Loucy (cell line): ENCODE measurements around the gene PDGFB.

Experiments used
- H2AFZ ChIP-seq: fragments of 200-600 bp; sonication (generic); 2 replicates; pipeline ENCODE4 v1.6.0; 2016; ENCODE audit warnings: antibody characterized with exemption, mild to moderate bottlenecking, low read length, moderate library complexity
- H3F3A ChIP-seq: fragments of 200-600 bp; 2 replicates; pipeline ENCODE4 v1.6.0; 2016; ENCODE audit warnings: antibody characterized with exemption, low read depth, mild to moderate bottlenecking
- H3K27me3 ChIP-seq: fragments of 200-600 bp; sonication (generic); 2 replicates; pipeline ENCODE4 v1.6.1; 2014; ENCODE audit warnings: low read length, mild to moderate bottlenecking; ENCODE audit not compliant: insufficient read depth, poor library complexity, severe bottlenecking
- H3K36me3 ChIP-seq: fragments of 200-600 bp; sonication (generic); 2 replicates; pipeline ENCODE4 v1.6.1; 2016; ENCODE audit warnings: low read length; ENCODE audit not compliant: insufficient read depth
- H3K4me1 ChIP-seq: fragments of 200-600 bp; sonication (generic); 2 replicates; pipeline ENCODE4 v1.5.1; 2014; ENCODE audit warnings: low read length, mild to moderate bottlenecking; ENCODE audit not compliant: insufficient read depth, poor library complexity, severe bottlenecking
- H3K4me2 ChIP-seq: fragments of 200-600 bp; sonication (generic); 2 replicates; pipeline ENCODE4 v1.6.0; 2014; ENCODE audit warnings: antibody characterized with exemption, low read length, low read depth, mild to moderate bottlenecking; ENCODE audit not compliant: poor library complexity, severe bottlenecking
- H3K4me3 ChIP-seq: fragments of 200-600 bp; sonication (generic); 2 replicates; pipeline ENCODE4 v1.5.1; 2014; ENCODE audit warnings: low read length, mild to moderate bottlenecking, mixed read lengths; ENCODE audit not compliant: poor library complexity, severe bottlenecking
- H3K79me2 ChIP-seq: fragments of 200-600 bp; sonication (generic); 2 replicates; pipeline ENCODE4 v1.6.1; 2014; ENCODE audit warnings: low read length; ENCODE audit not compliant: insufficient read depth
- H3K9ac ChIP-seq: fragments of 200-600 bp; sonication (generic); 2 replicates; pipeline ENCODE4 v1.6.0; 2014; ENCODE audit warnings: mild to moderate bottlenecking, low read depth, low read length, moderate library complexity; ENCODE audit not compliant: poor library complexity, severe bottlenecking
- H3K9me2 ChIP-seq: fragments of 200-600 bp; sonication (generic); replicated peaks from 2 replicates; pipeline ENCODE4 v1.6.1; 2016; ENCODE audit warnings: low read depth, low read length, mixed read lengths
- H3K9me3 ChIP-seq: fragments of 200-600 bp; sonication (generic); 2 replicates; pipeline ENCODE4 v1.6.1; 2014; ENCODE audit warnings: mild to moderate bottlenecking, antibody characterized with exemption, low read length, low read depth; ENCODE audit not compliant: insufficient read depth
- H4K20me1 ChIP-seq: fragments of 200-600 bp; sonication (generic); 2 replicates; pipeline ENCODE4 v1.6.0; 2014; ENCODE audit warnings: antibody characterized with exemption, low read length, mild to moderate bottlenecking; ENCODE audit not compliant: insufficient read depth, poor library complexity, severe bottlenecking
- EZH2phosphoT487 ChIP-seq: fragments of 200-600 bp; IDR thresholded peaks from 2 replicates; pipeline ENCODE4 v1.6.1; 2018; ENCODE audit warnings: antibody characterized with exemption, mild to moderate bottlenecking, moderate library complexity, borderline replicate concordance
- TF ChIP-seq, protein P1 (sequence below): fragments of 200-600 bp; sonication (generic); conservative IDR thresholded peaks from 2 replicates; pipeline ENCODE4 v1.5.1; 2014; ENCODE audit warnings: mild to moderate bottlenecking, antibody characterized with exemption, low read length

The PDGFB gene

DNA sequence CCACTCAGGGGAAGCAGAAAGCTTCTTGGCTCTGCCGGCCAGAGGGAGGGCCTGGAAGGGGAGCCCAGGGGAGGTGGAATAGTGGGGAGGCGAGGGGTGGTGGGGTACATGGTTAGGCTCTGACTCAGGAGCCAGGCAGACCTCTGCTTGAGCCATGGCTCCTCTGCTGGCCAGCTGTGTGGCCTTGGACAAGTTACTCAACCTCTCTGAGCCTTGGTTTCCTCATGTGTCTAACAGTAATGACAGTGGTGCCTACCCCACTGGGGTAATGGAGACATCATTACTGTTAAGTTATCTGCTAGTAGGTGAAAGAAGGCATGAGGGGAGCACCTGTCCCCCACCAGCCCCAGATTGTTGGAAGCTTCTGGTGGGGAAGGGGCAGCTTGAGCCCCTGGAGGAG, 12.2 kb upstream of the PDGFB start:
- Histone ChIP-seq H3K36me3 (no peaks in the 10 kb centered on the region), H3K4me3 (no peak overlapping the region), H2AFZ (no peak overlapping the region), H3K9me3 (no peaks in the 10 kb centered on the region), H3K9me2 (no peaks in the 10 kb centered on the region), H4K20me1 (no peaks in the 10 kb centered on the region), H3K27me3 (no peaks in the 10 kb centered on the region), H3K4me2 (no peak overlapping the region), H3K4me1 (no peaks in the 10 kb centered on the region), H3F3A (no peaks in the 10 kb centered on the region), H3K9ac (no peak overlapping the region), H3K79me2 (no peaks in the 10 kb centered on the region)
- no peak for TF ChIP-seq EZH2phosphoT487
- TF ChIP-seq, protein P1, sequence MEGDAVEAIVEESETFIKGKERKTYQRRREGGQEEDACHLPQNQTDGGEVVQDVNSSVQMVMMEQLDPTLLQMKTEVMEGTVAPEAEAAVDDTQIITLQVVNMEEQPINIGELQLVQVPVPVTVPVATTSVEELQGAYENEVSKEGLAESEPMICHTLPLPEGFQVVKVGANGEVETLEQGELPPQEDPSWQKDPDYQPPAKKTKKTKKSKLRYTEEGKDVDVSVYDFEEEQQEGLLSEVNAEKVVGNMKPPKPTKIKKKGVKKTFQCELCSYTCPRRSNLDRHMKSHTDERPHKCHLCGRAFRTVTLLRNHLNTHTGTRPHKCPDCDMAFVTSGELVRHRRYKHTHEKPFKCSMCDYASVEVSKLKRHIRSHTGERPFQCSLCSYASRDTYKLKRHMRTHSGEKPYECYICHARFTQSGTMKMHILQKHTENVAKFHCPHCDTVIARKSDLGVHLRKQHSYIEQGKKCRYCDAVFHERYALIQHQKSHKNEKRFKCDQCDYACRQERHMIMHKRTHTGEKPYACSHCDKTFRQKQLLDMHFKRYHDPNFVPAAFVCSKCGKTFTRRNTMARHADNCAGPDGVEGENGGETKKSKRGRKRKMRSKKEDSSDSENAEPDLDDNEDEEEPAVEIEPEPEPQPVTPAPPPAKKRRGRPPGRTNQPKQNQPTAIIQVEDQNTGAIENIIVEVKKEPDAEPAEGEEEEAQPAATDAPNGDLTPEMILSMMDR, result no peak

DNA sequence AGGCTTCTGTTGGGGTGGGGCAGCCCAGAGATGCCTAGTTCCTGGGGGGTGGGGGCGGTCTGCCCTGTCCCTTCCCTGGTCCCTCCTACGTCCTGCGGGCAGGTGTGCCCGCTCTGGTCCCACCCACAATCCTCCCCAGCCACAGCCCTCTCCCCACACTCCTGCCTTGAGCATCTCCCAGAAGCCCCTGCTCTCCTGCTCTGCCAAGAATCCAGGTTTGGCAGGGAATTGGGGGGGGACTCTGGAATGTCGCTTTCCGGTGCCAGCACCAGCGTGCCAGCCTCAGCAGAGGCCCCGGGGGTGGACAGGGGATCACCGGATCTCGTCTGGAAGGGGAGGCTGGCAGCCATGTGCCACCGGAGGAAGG, 11.4 kb upstream of the PDGFB start:
- Histone ChIP-seq H3K9ac (no peak overlapping the region), H3F3A (no peaks in the 10 kb centered on the region), H3K36me3 (no peaks in the 10 kb centered on the region), H3K4me1 (no peaks in the 10 kb centered on the region), H4K20me1 (no peaks in the 10 kb centered on the region), H3K4me3 (no peak overlapping the region), H3K9me2 (no peaks in the 10 kb centered on the region), H3K79me2 (no peaks in the 10 kb centered on the region), H3K9me3 (no peaks in the 10 kb centered on the region), H2AFZ (no peak overlapping the region), H3K4me2 (no peak overlapping the region), H3K27me3 (no peaks in the 10 kb centered on the region)
- no peak for TF ChIP-seq EZH2phosphoT487
- TF ChIP-seq, protein P1, result no peak

DNA sequence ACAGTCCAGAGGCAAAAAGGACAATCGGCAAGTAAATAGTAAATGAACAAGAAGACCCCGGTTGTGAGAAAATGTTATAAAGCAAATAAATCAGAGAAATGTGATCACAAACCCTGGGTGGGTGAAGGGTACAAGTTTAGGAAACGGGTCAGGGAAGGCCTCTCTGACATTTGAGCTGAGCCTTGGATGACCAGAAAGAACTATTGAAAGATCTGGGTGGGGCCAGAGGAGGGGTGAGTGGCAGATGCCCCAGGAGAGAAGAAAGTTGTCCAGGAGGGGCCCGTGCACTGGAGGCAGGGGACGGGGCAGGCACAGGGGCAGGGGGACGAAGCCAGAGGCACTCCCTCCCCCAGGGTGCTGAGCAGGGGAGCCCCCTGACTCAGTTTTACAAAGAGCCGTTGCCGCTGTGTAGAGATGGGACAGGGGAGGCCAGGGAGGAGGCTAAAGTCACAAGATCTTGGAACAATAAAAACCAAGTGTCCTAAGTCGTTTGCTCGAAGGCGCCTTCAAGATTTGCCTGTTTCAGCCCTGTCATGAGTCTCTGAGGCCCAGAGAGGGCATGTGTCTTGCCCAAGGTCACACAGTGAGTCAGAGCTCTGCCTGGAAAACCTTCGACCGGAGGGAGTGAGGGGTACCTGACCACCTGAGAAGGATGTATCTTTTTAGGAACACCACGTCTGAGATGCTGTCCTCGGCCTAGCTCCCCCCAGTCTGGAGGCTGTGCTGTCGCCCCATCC, 10.8 kb upstream of the PDGFB start:
- Histone ChIP-seq H3K9me3 (no peaks in the 10 kb centered on the region), H3K27me3 (no peaks in the 10 kb centered on the region), H3K9ac (no peak overlapping the region), H3K79me2 (no peaks in the 10 kb centered on the region), H3K36me3 (no peaks in the 10 kb centered on the region), H3K4me2 (no peak overlapping the region), H3F3A (no peaks in the 10 kb centered on the region), H4K20me1 (no peaks in the 10 kb centered on the region), H2AFZ (no peak overlapping the region), H3K4me3 (no peak overlapping the region), H3K4me1 (no peaks in the 10 kb centered on the region), H3K9me2 (no peaks in the 10 kb centered on the region)
- TF ChIP-seq EZH2phosphoT487, result no peak
- TF ChIP-seq, protein P1, result no peak
